HG03378 (cell line): ENCODE results near the gene CDPF1.
"Not testable (repeated sequence)": the region's sequence is repeated elsewhere in the genome, so short reads cannot be mapped to it uniquely, and the experiment has no call there.

ENCODE experiments used
- ATAC-seq: cut with Tn5 transposase; IDR thresholded peaks from one replicate; pipeline ENCODE4 v1.9.1; 2021; ENCODE audit warnings: mild to moderate bottlenecking, moderate library complexity; ENCODE audit not compliant: unreplicated experiment

CDPF1 gene

DNA sequence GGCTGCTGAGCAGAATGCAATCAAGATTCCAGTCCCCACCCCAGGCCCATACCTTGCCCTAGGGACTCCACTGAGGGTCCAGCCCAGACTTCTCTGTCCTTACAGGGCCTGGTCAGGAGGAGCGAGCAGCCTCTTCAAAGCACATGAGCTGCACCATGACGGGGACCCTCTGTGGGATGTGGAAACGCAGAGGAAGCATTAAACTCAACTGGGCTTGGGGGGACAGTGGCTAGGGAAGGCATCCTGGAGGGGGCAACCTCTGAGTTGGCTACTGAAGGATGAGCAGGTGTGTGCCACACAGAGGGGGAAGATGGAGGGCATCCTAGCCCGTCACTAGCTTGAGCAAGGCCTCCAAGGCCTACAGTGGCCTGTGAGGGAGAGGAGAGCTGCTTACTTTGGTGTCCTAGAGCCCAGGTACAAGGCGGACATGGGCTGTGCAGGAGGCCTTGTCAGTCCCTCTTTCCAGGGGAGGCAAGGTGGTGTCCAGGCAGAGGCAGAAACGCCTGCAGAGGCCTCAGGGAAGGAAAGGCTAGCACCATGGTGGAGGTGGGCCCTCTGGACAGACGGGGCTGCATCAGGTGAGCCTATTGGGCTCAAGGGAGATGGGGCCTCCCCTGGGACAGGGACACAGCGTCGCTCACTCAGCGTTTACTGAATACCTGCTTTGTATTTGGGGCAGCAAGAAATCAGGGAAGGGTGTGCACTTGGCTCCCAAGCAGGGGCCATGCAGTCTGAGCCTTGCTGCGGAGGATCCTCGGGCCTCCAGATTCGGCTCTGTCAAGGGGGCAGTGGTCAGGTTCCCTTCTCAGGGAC is 32.0 kb upstream of the CDPF1 start:
- ATAC-seq, result no peak

DNA sequence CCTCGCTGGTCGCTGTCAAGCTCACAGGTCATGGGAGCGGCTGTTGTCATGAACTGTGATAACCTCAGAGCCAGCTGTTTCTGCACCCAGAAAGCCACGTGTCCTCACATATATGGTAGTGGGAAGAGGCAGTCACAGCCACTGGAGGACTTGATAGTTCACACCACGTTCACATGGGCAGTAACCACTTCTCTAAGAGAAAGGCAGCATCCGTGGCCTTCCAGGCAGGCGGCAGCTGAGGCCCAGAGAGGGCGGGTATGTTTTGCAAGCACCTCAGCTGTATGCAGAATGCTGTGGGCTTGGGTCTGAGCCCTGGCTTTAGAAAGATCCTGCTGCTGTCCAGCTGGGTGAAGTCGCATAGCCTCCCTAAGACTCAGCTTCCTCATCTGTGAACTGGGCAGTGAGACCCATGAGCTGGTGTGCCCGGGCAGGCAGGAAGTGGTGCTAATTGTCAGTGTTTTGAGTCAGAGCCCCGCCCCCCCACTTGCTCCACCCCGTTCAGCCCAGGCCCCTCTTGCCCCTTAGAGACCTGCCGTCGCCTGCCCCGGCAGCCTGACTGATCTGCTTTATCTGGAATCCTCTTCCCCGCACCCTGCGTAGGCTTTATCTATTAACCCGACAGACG is 31.0 kb upstream of the CDPF1 start:
- no peak for ATAC-seq

DNA sequence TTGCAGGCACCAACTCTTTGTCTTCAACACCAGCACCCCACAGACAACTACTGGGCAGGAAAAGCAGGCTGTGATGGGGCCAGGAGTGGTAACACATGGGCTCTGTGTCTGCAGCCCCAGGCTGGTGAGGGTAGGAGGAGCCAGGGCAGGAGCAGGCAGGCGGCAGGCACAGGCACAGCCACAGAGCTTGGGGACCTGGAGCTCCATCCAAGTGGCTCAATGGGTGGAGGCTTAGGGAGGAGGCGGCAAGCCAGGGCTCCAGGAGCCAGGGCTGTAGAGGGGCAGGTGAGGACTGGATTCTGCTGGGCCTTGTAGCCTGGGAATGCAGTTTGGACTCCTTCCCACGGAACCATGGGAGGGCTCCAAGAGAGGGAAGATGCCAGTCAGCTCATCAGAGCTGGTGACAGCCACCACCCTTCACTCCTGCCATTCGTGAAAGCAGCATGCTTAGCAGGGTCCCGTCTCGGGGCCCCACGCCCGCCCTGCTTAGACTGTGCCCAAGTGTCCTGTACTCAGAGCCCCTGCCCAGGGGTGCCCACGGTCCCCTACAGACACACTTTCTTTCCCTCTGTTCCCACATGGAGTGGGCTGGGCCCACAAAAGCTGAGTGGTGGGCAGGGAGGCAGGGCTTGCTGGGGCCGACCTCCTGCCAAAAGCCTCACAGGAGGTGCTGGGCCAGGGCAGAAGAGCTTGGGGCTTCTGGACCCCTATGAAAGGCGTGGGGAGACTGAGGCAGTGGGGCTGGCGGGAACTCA is 30.1 kb upstream of the CDPF1 start:
- no peak for ATAC-seq

DNA sequence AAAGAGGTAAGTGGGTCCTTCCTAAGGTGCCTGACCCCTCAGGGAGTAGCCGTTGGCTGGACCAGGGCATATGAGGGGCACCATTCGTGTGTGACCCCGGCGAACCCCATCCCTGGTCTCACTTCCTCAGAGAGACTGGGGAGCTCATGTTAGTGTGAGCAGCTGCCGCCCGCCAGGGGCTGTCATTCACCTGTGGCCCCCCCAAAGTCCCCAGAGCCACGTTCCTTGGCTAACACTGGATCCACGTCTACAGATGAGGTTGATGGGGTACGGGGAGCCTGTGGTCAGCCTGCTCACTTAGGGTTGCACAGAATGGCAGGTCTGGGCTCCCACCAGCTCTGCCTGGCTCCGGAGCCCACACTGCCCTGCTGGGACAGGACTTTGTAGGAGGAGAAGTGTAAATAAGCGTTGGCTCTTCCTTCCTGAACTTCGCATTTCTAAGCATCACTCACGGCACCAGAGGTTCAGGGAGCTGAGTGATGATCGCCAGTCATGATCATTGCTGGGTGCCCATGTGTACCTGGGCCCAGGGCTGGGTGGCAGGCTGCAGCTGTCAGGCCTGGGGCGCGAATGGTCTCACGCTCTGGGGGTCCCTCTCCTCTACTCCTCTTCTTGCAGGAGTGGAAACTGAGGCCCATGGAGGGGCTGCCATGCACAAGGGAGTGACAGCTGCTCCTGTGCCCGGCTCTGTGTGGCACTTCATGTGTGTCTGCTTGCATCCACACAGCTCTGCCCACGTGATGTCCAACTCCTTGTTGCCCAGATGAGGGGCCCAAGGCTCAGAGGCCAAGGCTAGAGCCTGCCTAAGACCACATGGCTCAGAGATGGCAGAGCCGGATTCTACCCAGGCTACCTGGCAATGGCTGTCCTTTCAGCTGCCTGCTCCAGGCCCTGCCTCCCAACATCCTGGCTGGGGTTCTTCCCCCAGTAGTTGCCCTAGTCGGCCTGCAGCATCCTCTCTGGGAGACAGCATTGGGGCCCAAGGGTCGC is 28.9 kb upstream of the CDPF1 start:
- ATAC-seq, result no peak

DNA sequence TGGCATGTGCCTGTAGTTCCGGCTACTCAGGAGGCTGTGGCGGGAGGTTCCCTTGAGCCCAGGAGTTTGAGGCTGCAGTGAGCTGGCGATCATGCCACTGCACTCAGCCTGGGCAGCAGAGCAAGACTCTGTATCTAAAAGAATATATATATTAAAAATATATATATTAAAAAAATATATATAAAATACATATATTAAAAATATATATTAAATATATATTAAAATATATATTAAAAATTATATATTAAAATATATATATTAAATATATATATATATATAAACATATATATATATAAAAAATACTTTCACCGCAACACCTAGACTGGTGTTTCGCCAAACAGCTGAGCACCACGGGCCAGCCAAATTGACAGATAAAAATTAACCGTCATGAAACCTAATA is 26.5 kb upstream of the CDPF1 start:
- ATAC-seq, result no peak

DNA sequence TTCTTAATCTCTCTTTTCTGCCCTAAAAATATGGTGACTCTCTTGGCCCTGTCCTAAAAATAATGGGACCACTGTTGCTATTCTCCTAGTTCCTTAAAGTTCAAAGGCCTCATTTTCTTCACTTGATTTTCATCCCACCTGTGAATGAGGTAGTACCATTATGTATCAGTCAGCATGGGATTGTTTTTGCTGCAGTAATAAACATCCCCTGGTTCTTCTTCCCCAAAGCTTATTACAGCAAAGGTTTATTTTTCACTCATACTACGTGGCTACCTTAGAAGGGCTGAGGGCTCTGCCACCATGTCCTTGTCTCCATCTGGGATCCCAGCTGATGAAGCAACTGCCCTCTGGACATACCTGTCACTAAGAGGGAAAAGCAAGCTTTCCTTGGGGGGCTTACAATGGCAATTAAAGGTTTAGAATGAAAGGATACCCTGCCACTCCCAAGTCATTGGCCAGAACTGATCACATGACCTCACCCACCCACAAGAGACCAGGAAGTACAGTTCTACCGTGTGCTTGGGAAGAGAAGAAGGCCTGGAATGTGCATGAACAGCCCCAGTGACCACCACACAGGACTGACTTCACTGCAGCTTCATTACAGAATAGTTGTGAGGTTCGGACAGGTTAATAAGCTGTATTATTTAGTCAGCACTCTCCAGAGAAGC is 25.5 kb upstream of the CDPF1 start:
- no peak for ATAC-seq

DNA sequence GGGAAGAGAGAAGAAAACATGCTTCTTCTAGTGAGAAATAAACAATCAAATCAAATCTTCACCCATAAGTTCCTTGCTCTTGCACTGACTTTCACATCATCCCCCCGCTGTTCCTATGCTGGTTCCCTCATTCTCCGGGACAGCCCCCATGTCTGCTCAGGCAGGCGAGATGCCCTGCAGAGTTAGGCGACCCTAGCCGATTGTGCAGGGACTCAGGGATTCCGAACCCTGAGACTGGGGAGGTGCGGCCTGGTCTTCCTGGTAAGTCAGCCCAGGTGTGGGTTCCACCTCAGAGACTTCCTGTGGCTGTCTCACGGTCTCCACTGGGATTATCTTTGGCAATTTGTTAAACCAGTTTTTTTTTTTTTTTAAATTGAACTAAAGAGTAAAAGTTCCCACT is 24.3 kb upstream of the CDPF1 start:
- no peak for ATAC-seq

DNA sequence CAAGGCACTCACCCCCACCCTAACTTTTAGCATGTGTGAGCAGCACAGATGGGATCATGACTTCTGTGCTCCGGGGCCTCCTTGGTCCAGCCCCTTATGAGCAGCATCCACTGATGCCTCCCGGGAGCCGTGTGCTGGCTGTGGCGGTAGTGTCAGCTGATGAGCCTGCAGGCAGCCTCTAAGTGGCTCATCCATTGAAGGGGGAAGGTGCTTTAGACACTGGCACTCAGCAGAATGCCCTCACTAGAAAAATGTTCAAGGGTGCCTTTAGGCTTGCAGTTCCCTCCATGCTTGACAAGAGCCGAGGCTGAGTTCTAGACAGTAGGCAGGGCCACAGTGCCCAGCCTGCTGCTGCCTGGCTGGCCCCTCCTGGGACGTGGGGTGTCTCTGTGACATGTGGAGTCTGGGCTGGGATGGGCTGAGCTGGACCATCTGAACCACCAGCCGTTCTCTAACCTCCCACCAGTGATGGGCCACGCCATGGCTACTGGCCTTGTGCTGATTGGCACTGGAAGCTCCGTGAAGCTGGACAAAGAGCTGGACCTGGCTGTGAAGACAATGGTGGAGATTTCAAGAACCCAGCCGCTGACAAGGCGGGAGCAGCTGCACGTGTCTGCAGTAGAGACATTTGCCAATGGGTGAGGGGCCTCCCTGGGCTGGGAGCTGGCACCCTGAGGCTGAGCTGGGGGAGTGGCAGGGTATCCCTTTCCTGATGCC is 23.5 kb upstream of the CDPF1 start:
- ATAC-seq, result no peak

DNA sequence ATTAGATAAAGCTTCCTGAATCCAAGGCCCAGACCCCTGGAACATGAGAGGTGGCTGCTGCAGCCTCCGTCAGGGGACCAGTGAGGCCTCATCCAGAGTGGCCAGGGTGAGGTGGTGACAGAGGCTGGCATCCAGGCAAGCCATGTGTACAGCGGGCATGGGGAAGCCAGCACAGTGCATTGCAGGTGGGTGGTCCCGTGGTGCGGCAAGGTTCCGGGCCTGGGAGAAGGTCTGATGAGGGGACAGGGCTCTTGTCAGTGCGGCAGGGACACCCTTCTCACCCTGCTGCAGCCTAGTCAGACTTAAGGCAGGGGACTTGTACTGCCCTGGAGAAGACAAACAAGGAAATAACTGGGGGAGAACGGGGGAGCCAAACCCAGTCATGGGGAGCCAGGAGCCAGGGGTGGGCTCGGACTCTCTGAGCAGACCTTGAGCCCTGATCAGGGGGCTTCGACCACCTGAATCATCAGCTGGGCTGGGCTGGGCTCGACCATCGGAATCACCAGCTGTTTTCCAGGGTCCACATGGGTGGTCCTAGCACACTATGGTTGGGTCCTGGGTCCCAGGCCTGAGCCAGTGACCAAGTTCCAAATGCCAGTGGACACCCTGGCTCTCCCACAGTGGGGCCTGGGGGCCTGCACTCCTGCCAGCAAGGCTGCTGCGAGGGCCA is 22.8 kb upstream of the CDPF1 start:
- no peak for ATAC-seq

DNA sequence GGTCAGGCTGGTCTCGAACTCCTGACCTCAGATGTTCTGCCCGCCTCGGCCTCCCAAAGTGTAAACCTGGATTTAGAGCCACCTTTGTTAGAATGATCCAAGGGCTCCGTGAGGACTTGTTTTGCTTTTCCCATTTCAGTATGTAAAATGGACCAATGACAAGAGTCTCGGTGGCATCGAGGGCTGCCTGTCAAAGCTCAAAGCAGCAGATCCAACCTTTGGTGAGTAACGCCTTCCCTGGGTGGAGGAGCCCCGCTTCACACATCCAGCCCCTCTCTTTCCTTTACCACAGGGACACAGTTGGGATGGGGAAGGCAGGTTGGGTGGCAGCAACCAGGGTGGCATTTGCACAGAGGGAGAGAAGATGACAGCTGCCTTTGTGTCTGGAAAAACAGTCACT is 22.1 kb upstream of the CDPF1 start:
- ATAC-seq, result no peak

DNA sequence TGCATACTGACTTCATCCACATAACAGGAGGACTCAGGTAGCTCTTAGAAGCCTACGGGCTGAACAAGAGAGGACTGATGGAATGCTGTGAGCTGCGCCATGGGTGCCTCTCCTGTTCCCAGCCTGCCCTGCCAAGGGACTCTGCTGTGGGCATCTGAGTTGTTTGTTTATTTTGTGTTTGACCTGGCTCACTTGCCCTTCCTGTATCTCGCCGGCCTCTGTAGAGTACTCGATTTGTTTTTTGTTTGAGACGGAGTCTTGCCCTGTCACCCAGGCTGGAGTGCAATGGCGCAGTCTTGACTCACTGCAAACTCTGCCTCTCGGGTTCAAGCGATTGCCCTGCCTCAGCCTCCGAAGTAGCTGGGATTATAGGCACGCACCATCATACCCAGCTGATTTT is 19.5 kb upstream of the CDPF1 start:
- no peak for ATAC-seq

DNA sequence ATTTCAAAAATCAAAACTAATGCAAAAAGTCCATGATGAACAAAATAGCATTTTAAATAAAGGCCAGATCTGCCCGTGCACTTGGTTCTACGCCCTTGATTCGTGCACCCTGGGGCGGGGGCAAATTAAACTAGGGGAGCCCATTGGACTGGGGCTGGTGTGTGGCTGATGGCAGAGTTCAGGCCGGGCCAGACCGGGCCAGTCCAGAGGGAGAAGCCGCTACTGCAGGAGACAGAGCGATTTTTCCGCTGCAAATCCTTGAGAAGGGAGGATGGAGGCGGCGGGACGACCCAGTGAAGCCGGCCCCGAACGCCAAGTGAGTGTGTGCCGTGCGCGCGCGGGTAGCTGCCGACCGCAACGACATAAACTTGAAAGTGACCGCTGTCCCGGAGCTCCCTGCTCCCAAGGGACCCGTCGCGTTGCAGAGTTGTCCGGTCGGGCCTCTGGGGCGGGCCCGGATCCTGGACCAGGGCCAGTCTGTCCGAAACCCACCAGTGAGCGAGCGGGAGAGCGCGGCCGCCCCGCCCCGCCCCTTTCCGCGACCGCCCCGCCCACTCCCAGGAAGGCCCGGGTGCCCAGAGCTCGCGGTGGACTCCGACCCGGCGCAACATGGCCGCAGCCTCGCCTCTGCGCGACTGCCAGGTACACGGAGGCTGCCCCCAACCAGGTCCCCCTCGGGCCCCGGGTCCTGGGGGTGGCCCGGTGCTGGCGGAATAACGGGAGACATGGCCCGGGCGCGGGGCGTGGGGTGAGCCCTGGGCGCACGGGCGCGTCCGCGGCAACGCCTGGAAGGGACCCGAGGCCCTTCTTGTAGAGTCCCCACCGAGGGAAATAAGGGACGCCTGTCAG is 17.6 kb upstream of the CDPF1 start, which contains the start of gene TTC38:
Gene TTC38, plus strand, starts transcription at position 578 of the 849 bp plus-strand sequence. Its CDS starts 32 bp downstream, at position 610.
- no peak for ATAC-seq

DNA sequence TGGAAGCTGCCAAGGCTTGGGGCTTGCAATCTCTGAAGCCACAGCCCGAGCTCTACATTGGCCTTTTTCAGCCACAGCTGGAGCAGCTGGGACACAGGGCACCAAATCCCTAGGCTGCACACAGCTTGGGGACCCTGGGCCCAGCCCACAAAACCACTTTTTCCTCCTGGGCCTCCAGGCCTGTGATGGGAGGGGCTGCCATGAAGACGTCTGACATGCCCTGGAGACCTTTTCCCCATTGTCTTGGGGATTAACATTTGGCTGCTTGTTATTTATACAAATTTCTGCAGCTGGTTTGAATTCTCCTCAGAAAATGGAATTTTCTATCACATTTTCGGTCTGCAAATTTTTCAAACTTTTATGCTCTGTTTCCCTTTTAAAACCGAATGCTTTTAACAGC is 15.5 kb upstream of the CDPF1 start:
- ATAC-seq, result not testable (repeated sequence)

DNA sequence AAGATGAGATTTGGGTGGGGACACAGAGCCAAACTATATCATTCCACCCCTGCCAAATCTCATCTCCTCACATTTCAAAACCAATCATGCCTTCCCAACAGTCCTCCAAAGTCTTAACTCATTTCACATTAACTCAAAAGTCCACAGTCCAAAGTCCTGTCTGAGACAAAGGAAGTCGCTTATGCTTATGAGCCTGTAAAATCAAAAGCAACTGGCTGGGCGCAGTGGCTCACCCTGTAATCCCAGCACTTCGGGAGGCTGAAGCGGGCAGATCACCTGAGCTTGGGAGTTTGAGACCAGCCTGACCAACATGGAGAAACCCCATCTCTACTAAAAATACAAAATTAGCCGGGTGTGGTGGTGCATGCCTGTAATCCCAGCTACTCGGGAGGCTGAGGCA is 14.4 kb upstream of the CDPF1 start:
- not testable (repeated sequence) for ATAC-seq

DNA sequence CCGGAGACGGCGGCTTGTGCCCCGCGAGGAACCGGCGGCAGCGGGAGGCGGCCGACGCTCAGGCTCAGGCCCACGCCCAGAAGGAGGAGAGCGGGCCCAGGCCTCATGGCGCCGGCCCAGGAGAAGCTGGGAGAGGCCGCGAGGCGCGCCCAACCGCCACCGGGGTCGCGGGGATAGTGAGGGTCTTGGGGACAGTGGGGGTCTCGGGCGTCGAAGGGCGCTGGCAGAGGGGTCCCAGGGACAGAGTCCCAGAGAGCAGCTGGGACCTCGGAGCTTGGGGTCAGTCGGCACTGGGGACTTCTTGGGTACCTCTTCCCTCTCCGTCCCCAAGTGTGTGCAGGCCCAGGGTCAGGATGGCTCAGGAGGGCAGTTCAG is 13.1 kb upstream of the CDPF1 start, which contains the start of gene PKDREJ:
Gene PKDREJ, minus strand, starts transcription at position 128 of the 375 bp plus-strand sequence. Its CDS starts 21 bp downstream, at position 107.
- no peak for ATAC-seq

DNA sequence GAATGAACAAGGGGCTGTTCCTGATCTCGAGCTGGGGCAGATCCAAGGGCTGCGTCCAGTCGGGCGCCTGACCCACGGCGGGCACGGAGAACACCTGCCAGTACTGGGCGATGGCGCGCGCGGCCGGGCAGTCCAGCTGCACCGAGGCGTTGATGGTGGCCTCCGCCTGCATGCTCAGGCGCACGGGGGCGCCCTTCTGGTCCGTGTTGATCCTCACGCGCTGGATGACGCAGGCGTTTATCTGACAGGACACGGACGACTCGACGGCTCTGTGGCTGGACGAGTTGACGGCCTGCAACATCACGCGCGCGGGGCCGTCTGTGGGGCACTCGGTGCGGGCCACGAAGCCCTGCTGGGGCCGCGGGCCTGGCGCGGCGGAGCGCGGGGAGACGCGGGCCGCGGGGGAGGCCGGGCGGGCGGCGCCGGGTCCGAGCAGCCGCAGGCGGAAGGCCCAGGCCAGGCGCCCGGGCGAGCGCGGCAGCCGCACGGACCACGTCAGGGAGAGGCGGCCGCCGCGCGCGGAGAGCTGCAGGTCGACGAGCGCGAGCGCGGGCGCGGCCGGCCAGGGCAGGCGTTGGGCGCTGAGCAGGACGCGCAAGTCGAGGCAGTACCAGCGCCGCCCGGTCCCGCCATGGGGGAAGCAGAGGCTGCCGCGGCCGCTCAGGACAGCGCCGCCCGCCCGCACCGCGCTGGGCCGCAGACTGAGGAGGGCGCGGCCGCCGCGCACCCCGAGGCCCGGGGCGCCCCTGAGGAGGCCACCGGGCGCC is 12.5 kb upstream of the CDPF1 start:
- ATAC-seq, result no peak

DNA sequence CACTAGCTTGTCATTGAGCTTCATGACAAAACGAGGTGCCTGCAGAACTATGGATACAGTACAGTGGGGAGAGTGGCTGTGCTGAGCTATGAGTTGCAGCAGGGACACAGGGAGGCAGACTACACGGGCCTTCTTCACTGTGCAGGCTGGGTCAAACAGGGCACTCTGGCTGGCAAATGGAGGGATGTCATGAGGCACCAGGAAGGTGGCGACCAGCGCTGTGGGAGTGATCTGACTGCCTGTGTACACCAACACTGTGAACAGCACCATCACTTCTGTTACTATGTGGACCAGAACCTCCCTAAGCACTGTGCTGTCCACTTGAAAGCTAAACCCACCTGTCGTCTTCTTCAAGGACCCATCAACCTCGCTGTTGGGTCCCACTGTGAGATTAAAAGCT is 9.9 kb upstream of the CDPF1 start:
- no peak for ATAC-seq
